Activated B cell treated with CpG ODN at 0.5 μM for 24 hours (primary cell): ENCODE results near the gene REG1A. TPM values are rescaled to one million over a fixed set of nuclear protein-coding genes. Genes with fewer than 3 reads are reported as not detected.

Experiments
- ATAC-seq: fragments of 200-7000 bp; cut with Tn5 transposase; one replicate; pipeline ENCODE4 v1.10.0; 2021; ENCODE audit warnings: low read depth, mild to moderate bottlenecking, moderate library complexity
- CTCF ChIA-PET: fragments of 350-600 bp; sonication (Branson Sonifier 250); formaldehyde crosslinking; loops from one replicate; lab custom pipeline; 2021; ENCODE audit warnings: antibody characterized with exemption; lab: Charles Lee
- POLR2A ChIA-PET: fragments of 350-600 bp; sonication (Branson Sonifier 250); formaldehyde crosslinking; loops from one replicate; lab custom pipeline; 2021; ENCODE audit warnings: antibody characterized with exemption; lab: Charles Lee
- DNase-seq: peaks from one replicate; pipeline ENCODE4 v3.0.0; 2022
- H3K27ac Mint-ChIP-seq: one replicate; pipeline ENCODE4 v1.8.0; 2020; ENCODE audit warnings: mixed read lengths
- H3K27me3 Mint-ChIP-seq: one replicate; pipeline ENCODE4 v1.8.0; 2021; ENCODE audit warnings: mixed read lengths
- H3K36me3 Mint-ChIP-seq: one replicate; pipeline ENCODE4 v1.8.0; 2021; ENCODE audit warnings: low read depth, mixed read lengths
- H3K4me1 Mint-ChIP-seq: one replicate; pipeline ENCODE4 v1.8.0; 2021; ENCODE audit warnings: mixed read lengths
- H3K4me3 Mint-ChIP-seq: one replicate; pipeline ENCODE4 v1.8.0; 2020; ENCODE audit warnings: mild to moderate bottlenecking, mixed read lengths
- H3K9me3 Mint-ChIP-seq: one replicate; pipeline ENCODE4 v1.8.0; 2020; ENCODE audit warnings: mixed read lengths
- CTCF ChIP-seq: fragments of 200-600 bp; IDR thresholded peaks from one replicate; pipeline ENCODE4 v1.8.0; 2022; ENCODE audit warnings: antibody characterized with exemption, mild to moderate bottlenecking
- intact Hi-C: fragments of 100-400 bp; cut with micrococcal nuclease; formaldehyde crosslinking; loops from one replicate; pipeline ENCODE4 v1.15.1; 2024
- total RNA-seq: library from RNA; stranded (reverse); gene quantifications from 2 replicates; pipeline ENCODE4 v1.2.3, GENCODE V29; 2022

REG1A gene
- total RNA-seq, 1 donor from 2014 or later, result not detected

GRCh38 chr2:79131687-79132086 lies 11.4 kb downstream of the REG1A start:
- H3K27ac Mint-ChIP-seq, result no peak overlapping the region
- no peak for DNase-seq

GRCh38 chr2:79138385-79138784 lies 18.1 kb downstream of the REG1A start:
- H3K27me3 Mint-ChIP-seq, result no peaks in the 10 kb centered on the region
- H3K36me3 Mint-ChIP-seq, result no peaks in the 10 kb centered on the region
- H3K27ac Mint-ChIP-seq, result no peak overlapping the region
- ATAC-seq, result no peak
- CTCF ChIA-PET, result no interaction called here
- POLR2A ChIA-PET, result no interaction called here
- no peak overlapping the region for H3K4me3 Mint-ChIP-seq
- intact Hi-C loops, result no loop called here
- peaks cover 2% of the 10 kb centered on the region for H3K9me3 Mint-ChIP-seq
- no peaks in the 10 kb centered on the region for H3K4me1 Mint-ChIP-seq
- no peak for DNase-seq
- TF ChIP-seq CTCF, result no peak

More at GRCh38 chr2:79131687-79132086, 11.4 kb downstream of the REG1A start:
- Mint-ChIP-seq H3K36me3 (no peaks in the 10 kb centered on the region), H3K9me3 (no peaks in the 10 kb centered on the region), H3K4me3 (no peak overlapping the region), H3K27me3 (no peaks in the 10 kb centered on the region), H3K4me1 (no peaks in the 10 kb centered on the region)
- TF ChIP-seq CTCF, result no peak
- ChIA-PET CTCF (no interaction called here), POLR2A (no interaction called here)
- no peak for ATAC-seq
- intact Hi-C loops, result no loop called here

- H3K4me3 Mint-ChIP-seq, result no peak overlapping the region
- intact Hi-C loops, result no loop called here
- no peak for TF ChIP-seq CTCF
- no peaks in the 10 kb centered on the region for H3K27me3 Mint-ChIP-seq
- POLR2A ChIA-PET, result no interaction called here
- no peak overlapping the region for H3K27ac Mint-ChIP-seq
- CTCF ChIA-PET, result no interaction called here
- no peak for DNase-seq
- ATAC-seq, result no peak
- H3K9me3 Mint-ChIP-seq, result peaks cover 2% of the 10 kb centered on the region
- no peaks in the 10 kb centered on the region for H3K4me1 Mint-ChIP-seq
- no peaks in the 10 kb centered on the region for H3K36me3 Mint-ChIP-seq
Measured at GRCh38 chr2:79139423-79139822, 19.1 kb downstream of the REG1A start.

- DNase-seq (no peak), ATAC-seq (no peak)
- no peak for TF ChIP-seq CTCF
- ChIA-PET POLR2A (no interaction called here), CTCF (no interaction called here)
- H3K9me3 Mint-ChIP-seq, result no peaks in the 10 kb centered on the region
- no peaks in the 10 kb centered on the region for H3K27me3 Mint-ChIP-seq
- no peak overlapping the region for H3K27ac Mint-ChIP-seq
- H3K36me3 Mint-ChIP-seq, result no peaks in the 10 kb centered on the region
- intact Hi-C loops, result no loop called here
- no peak overlapping the region for H3K4me3 Mint-ChIP-seq
- no peaks in the 10 kb centered on the region for H3K4me1 Mint-ChIP-seq
Measured at GRCh38 chr2:79155826-79156476, 35.7 kb downstream of the REG1A start.

GRCh38 chr2:79159030-79159429 lies 38.7 kb downstream of the REG1A start:
- POLR2A ChIA-PET, result no interaction called here
- Mint-ChIP-seq H3K4me1 (no peaks in the 10 kb centered on the region), H3K36me3 (no peaks in the 10 kb centered on the region), H3K4me3 (no peak overlapping the region), H3K27ac (no peak overlapping the region), H3K9me3 (no peaks in the 10 kb centered on the region), H3K27me3 (no peaks in the 10 kb centered on the region)
- ATAC-seq (no peak), DNase-seq (no peak)
- TF ChIP-seq CTCF, result no peak
- CTCF ChIA-PET, result no interaction called here
- intact Hi-C loops, result no loop called here
